AG09319 (cell line): ENCODE measurements around the gene MCC.

Experiments
- DNase-seq: peaks from one replicate; pipeline ENCODE4 v3.0.0-alpha.2; 2010; ENCODE audit warnings: low read depth; ENCODE audit errors: extremely low read depth
- TF ChIP-seq, protein P1 (sequence below): IDR thresholded peaks from 2 replicates; pipeline ENCODE4 v1.5.1; 2011; ENCODE audit warnings: low read depth, mild to moderate bottlenecking, inconsistent platforms, low read length, moderate library complexity

The MCC gene

GRCh38 chr5:113183694-113184093 is 304.6 kb downstream of the MCC start:
- TF ChIP-seq, protein P1, sequence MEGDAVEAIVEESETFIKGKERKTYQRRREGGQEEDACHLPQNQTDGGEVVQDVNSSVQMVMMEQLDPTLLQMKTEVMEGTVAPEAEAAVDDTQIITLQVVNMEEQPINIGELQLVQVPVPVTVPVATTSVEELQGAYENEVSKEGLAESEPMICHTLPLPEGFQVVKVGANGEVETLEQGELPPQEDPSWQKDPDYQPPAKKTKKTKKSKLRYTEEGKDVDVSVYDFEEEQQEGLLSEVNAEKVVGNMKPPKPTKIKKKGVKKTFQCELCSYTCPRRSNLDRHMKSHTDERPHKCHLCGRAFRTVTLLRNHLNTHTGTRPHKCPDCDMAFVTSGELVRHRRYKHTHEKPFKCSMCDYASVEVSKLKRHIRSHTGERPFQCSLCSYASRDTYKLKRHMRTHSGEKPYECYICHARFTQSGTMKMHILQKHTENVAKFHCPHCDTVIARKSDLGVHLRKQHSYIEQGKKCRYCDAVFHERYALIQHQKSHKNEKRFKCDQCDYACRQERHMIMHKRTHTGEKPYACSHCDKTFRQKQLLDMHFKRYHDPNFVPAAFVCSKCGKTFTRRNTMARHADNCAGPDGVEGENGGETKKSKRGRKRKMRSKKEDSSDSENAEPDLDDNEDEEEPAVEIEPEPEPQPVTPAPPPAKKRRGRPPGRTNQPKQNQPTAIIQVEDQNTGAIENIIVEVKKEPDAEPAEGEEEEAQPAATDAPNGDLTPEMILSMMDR = no peak
- no peak for DNase-seq

GRCh38 chr5:113182658-113183344 is 305.5 kb downstream of the MCC start:
- no peak for DNase-seq
- TF ChIP-seq, protein P1 = no peak

GRCh38 chr5:113181853-113182490 is 306.3 kb downstream of the MCC start:
- TF ChIP-seq, protein P1 = no peak

DNA sequence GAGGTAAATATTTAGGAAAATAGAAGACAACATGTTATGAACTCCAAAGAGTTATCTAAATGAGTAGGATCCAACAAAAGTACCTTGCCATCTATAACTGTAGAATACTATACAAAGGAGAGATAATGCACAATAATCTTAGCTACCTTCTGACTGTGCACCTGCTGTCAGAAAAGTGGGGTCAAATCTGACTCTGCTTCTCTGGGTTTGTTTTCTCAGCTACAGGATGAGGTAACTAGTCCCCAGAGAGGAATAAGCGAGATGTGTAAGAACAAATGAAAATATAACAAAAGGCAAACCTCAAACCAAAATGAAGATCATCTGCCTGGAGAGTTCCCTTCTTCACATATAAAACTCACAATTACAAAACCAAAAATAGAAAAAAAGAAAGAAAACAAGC is 306.8 kb downstream of the MCC start:
- DNase-seq = no peak
- TF ChIP-seq, protein P1 = no peak

More at GRCh38 chr5:113181853-113182490, 306.3 kb downstream of the MCC start:
- no peak for DNase-seq

- DNase-seq = no peak
- TF ChIP-seq, protein P1 = no peak
Observed at GRCh38 chr5:113179156-113179555, 309.1 kb downstream of the MCC start.

DNA sequence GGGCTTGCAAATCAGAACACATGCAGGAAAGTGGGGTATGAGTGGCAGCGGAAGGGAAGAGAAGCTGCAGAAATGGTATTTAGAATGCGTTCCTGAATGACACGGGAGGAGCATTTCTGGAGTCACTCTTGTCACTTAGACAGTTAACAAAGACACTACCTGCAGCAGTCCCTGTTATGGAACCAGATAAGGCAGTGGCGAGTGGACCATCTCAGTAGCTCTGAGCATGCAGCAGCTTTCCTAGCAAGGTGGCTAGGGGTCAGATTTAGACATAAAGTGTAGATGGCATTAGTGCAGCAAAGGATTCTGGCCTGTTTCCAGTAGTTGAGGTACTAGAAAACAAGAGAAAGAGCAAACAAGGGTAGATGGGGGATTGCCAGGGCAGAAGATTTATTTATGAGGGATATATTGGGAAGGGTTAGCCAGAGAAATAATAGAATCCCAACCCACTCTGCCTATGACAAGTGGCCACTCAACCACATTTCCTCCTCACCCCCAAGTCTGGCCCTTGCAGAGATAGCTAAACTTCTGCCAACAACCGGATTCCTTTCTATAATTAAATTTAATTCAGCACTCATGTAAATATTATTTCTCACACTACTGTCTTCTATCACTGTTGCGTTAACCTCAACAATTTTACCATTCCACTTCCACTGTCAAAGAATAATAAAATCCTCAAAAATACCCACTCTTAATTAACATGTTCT is 310.0 kb downstream of the MCC start:
- no peak for DNase-seq
- TF ChIP-seq, protein P1 = no peak

DNA sequence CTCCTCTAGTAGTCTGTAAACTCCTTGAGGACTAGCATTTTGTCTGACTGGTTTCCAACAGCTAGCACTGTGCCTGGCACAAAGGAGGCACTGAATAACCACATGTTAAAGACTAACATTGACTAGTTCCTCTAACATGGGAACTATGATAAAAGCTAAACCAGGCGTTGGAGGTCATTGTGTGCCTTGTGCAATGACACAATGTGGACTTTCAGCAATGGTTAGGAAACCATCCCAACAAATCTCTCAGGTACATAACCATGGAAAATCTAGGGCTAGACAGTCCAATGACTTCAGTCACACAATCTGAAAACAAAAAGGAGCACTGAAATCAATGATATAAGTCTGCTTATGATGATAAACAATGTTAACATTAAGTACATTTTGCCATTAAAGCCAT is 311.0 kb downstream of the MCC start:
- TF ChIP-seq, protein P1 = no peak
- DNase-seq = no peak
